Spleen (tissue), 7 donors: ENCODE data around the gene FNBP1L.

Experiments used
- POLR2A ChIP-seq, 3 donors: fragments of 450-650 bp; IDR thresholded peaks; one replicate each; pipeline ENCODE4 v1.5.1; 2017; ENCODE audit warnings: antibody characterized with exemption in 3 of 3, mild to moderate bottlenecking in 1 of 3
- POLR2AphosphoS5 ChIP-seq, 3 donors: sonication (generic); formaldehyde crosslinking; IDR thresholded peaks; one replicate each; pipeline ENCODE4 v1.5.1; 2017; ENCODE audit warnings: antibody characterized with exemption in 3 of 3
- TF ChIP-seq, protein P1 (sequence below), 11 experiments: fragments of 200-600 bp in 7 of 11; fragments of 450-650 bp in 4 of 11; sonication (generic) in 4 of 11; IDR thresholded peaks in 8 of 11; conservative IDR thresholded peaks in 3 of 11; 1 replicate in 7 of 11; 2 replicates in 4 of 11; pipeline versions ENCODE4 v1.4.0 to v1.8.0; 2016 to 2021; ENCODE audit warnings: antibody characterized with exemption in 11 of 11, inconsistent platforms in 4 of 11, mild to moderate bottlenecking in 1 of 11
- donor health status: DM: no; HTN: no; CAD: no; lungs with moderate emphysema.
- donor health status: DM: no; HTN: no; CAD: no.
- donor health status: DM: no; HTN: no; CAD: no.

DNA sequence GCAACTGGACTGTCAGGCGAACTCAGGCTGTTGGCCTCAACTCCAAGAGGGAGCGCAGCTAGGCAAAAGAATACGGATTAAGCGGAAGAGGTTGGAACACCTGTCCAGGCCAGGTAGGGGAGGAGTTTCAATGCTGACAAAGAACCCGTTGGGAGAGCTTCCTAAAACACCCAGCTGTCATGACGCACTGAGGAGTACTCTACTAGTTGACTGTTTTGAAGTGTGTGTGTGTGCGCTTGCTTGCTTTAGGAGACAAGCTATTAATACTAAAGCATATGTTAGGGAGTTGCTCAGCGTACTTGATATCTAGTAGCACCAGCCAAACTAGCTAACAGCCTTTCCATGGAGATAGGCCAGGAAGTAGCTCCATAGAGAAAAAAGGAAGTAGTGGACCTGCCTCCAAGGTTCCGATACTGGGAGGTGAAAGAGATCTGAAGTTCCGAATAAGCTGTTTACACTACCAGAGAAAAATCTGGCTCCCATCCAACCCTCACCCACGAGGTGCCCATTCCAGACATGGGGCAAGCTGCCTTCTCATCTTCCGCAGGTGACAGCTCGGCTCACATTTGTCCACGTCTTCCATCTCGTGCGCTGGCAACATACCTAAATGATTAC is 974 bp upstream of the FNBP1L start:
- TF ChIP-seq, protein P1, sequence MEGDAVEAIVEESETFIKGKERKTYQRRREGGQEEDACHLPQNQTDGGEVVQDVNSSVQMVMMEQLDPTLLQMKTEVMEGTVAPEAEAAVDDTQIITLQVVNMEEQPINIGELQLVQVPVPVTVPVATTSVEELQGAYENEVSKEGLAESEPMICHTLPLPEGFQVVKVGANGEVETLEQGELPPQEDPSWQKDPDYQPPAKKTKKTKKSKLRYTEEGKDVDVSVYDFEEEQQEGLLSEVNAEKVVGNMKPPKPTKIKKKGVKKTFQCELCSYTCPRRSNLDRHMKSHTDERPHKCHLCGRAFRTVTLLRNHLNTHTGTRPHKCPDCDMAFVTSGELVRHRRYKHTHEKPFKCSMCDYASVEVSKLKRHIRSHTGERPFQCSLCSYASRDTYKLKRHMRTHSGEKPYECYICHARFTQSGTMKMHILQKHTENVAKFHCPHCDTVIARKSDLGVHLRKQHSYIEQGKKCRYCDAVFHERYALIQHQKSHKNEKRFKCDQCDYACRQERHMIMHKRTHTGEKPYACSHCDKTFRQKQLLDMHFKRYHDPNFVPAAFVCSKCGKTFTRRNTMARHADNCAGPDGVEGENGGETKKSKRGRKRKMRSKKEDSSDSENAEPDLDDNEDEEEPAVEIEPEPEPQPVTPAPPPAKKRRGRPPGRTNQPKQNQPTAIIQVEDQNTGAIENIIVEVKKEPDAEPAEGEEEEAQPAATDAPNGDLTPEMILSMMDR (IDR thresholded peaks at IDR 0.05 in 8 of 11, conservative IDR thresholded peaks at IDR 0.05 in 3 of 11): no peak
- TF ChIP-seq POLR2AphosphoS5 (IDR thresholded peaks at IDR 0.05) (no peak), POLR2A (IDR thresholded peaks at IDR 0.05) (no peak)
